Amygdala (tissue), 56 donors: ENCODE measurements around the gene ZDHHC1.

Experiments
- DNase-seq, 56 donors: peaks; one replicate each; lab custom pipeline; 2025; lab: John Stamatoyannopoulos, UW

ZDHHC1 gene

GRCh38 chr16:67413978-67414911, 2.0 kb downstream of the ZDHHC1 start:
- no peak for DNase-seq

GRCh38 chr16:67412294-67412693, 4.0 kb downstream of the ZDHHC1 start:
- no peak for DNase-seq

- no peak for DNase-seq
These were observed 4.9 kb downstream of the ZDHHC1 start for GRCh38 chr16:67411339-67411738.

GRCh38 chr16:67409631-67410030, 6.6 kb downstream of the ZDHHC1 start:
- no peak for DNase-seq

- no peak for DNase-seq
These were observed 8.4 kb downstream of the ZDHHC1 start for GRCh38 chr16:67407788-67408452.

- DNase-seq: no peak
These were observed 9.0 kb downstream of the ZDHHC1 start for GRCh38 chr16:67407176-67407787.

- peak in 8 of 56 donors; percentile 15 to 37 (median 19) for DNase-seq
These were observed 9.9 kb downstream of the ZDHHC1 start for GRCh38 chr16:67406111-67406971.

GRCh38 chr16:67405336-67405735, 10.9 kb downstream of the ZDHHC1 start:
- no peak for DNase-seq

- no peak for DNase-seq
These were observed 11.5 kb downstream of the ZDHHC1 start for GRCh38 chr16:67404740-67405226.

- DNase-seq: no peak
These were observed 12.2 kb downstream of the ZDHHC1 start for GRCh38 chr16:67403976-67404555.

- no peak for DNase-seq
These were observed 15.4 kb downstream of the ZDHHC1 start for GRCh38 chr16:67400901-67401300.

- no peak for DNase-seq
These were observed 16.2 kb downstream of the ZDHHC1 start for GRCh38 chr16:67399749-67400704.

GRCh38 chr16:67399218-67399733, 17.0 kb downstream of the ZDHHC1 start:
- DNase-seq: peak in 24 of 56 donors; percentile 18 to 72 (median 39)

- DNase-seq: no peak
These were observed 17.6 kb downstream of the ZDHHC1 start for GRCh38 chr16:67398546-67399217.

GRCh38 chr16:67397812-67398545, 18.3 kb downstream of the ZDHHC1 start:
- peak in 4 of 56 donors; percentile 13 to 24 (median 17) for DNase-seq

- DNase-seq: no peak
These were observed 19.1 kb downstream of the ZDHHC1 start for GRCh38 chr16:67397036-67397801.
